HG03571 (cell line): ENCODE measurements around the gene MAD1L1.
"Not testable (repeated sequence)": the region's sequence is repeated elsewhere in the genome, so short reads cannot be mapped to it uniquely, and the experiment has no call there.

Source experiments
- ATAC-seq: cut with Tn5 transposase; IDR thresholded peaks from one replicate; pipeline ENCODE4 v1.9.1; 2021; ENCODE audit not compliant: unreplicated experiment

MAD1L1 gene

DNA sequence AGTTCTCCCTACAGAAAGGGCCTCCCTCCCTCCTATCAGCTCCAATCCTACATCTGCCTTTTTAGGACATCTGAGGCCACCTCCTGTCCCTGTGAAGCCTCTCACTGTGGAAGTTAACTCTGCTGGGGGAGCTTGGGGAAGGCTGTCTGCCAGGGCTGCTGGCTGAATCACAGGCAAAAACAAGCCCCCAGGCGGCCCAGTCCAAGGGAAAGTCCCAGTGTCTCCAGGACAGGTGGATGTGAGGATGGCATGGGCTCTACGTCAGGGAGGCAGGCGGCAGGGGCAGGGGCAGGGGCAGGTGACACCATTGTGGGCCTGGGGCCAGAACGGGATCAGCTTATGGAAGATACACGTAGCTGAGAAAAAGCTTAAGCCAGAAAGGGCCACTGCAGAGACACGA is 240.2 kb downstream of the MAD1L1 start:
- no peak for ATAC-seq

DNA sequence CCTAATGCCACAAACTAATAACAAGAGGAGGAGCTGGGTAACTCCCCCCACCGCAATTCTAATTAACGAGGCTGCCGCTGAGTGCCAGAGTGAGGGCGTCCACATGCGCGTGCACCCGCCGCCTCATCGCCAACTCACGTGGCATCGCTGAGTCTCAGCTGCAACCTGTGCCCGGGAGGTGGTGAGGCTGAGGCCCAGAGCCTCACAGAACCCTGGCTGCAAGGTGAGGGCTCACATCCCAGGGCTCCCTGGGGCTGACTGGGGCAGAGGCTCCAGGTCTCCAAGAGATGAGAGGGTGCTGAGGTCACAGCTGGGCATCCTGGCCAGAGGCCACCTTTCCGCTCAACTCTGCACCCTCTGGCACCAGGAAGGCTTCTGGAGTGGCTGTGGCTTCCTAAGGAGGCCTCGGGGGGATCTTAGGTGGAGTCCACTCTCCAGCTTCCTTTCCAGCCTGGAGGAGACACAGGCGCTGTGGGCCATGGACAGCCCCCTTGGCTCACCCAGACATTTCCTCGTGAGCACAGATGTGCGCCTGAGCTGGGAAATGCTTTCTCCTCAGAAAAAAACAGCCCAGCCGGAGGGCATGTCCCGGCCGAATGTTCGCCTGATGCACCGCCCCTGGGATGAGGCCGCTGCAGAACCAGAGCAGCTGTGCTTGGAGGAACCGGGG is 242.6 kb downstream of the MAD1L1 start:
- no peak for ATAC-seq

DNA sequence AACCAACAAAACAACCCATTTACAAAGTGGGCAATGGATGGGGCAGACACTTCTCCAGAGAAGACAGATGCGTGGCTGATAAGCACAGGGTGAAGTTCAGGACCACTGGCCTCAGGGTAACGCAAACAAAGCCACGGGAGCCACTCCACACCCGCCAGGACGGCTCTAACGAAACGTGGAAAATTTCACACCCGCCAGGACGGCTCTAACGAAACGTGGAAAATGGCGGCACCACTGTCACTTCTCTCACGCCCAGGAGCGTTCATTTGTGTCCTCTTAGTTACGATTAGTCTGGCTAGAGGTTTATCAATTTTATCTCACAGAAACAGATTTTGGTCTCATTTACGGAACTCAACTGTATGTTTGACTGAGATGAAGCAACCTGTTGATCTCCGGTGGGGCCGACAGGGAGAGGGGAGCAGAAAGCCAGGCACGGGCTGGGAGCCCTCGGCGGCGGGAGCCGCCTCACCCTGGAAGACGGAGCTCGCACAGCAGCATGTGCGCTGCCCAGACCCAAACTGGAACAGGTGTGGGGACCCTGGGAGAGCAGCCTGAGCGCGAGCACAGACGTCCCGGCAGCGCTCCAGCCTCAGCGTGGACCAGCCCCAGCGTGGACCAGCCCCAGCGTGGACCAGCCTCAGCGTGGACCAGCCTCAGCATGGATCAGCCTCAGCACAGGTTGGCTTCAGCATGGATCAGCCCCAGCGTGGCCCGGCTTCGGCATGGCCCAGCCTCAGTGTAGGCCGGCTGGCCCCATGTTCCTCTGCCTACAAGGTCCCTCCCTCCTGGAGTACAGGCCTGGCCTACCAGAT is 243.5 kb downstream of the MAD1L1 start:
- ATAC-seq, result no peak

DNA sequence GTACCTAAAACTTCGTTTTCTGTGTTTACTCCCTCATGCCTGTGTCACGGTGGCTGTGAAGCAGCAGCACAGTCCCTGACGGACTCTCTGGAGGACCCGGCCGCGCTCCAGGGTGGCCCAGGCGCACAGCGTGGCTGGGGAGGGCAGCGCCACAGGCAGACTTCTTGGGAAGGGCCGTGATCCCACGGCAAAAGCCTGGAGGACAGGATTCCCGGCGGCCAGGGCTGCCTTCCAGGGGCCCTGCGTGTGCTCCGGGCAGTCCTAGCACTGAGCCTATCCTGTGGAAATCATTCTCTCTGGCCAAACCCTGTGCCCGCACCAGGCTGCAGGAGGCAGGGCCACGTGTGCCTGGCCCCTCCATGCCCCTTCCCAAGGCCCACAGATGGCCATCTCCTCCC is 244.2 kb downstream of the MAD1L1 start:
- ATAC-seq, result no peak

DNA sequence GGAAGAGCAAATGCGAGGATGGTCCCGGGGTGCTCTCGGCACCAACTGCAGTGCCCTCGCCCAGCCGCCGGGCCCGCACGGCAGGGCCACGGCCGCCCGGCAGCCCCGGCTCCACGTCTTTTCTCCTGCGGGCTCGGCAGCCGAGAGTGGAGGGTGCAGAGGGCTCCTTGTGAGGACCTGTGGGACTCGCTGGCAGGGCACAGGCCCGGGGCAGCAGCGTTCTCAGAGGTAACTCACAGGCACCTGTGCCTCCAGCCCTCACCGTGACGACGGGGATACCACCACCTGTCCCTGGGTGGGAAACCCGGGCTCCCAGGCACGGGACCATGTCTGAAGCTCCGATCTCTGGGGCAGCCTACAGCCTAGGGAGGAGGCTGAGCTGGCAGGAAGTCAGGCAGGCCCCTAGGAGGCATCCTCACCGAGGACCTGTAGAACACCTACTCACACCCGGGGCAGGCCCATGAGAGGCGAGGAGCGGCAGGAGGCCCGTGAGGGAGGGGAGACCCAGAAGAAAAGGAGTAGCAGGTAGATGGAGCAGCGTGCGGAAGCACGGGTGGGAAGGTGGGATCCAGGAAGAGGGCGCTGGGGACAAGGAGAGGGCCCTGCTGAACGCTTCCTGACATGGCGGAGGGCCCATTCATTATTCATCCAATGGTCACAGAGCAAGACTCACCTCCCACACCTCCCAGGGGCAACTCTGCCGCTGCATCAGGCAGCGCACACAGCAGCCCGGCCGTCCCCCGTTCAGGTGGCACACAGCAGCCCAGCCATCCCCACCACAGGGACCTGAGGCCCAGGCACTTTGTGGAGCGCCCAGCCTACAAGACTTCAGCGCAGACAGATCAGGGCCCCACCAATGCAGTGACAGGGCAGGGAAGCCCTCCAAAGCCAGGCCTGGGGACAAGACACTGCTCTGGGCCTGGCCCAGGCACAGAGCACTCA is 244.9 kb downstream of the MAD1L1 start:
- no peak for ATAC-seq

DNA sequence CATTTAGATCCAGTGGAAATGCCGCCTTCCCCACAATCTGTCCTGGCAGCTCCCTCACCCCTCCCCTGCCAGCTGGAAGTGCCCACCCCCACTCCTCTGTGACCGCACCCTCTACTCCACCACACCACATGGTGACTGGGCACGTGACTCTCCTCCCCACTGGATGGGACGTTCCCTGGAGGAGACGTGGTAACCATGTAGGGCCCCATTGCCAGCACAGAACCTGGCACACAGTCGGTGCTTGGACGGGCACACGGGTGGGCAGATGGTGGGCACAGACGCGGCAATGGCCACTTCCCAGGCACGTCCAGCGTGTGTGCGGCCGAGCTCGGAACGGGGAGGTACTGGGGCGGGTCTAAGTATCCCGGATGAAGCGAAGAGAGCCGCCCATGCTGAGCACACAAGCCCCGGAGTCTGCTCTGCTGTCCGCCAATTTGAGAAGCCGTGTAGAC is 245.6 kb downstream of the MAD1L1 start:
- ATAC-seq, result no peak

DNA sequence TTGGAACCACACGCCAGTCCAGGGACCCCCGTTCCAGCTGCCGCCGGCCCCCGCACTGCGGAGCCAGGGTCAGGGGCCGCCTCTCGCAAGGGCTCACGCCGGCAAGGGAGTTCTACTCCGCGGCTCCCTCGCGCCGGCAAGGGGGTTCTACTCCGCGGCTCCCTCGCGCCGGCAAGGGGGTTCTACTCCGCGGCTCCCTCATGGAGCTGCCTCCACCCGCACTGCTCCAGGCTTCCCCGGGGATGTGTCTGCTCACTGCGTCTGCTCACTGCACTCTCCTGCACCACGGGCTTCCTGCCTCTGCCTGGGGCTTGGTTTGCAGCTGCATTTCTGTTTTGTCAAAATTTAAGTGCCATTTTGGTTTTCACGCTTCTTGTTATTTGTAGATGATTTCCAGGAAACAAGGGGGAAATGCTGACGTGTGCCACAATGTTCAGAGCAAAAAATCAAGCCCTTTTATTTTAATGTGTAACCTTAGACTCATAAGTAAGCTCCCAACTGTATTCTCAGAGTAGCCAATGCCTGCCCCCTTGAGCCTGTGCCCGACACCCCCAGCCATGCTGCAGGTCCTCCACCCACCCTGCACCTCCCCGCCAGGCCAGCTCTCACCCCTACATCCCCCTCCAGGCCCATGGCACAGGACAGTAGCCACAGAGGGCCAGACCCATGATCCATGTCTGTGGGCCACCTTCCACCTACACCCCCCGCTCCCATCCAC is 246.2 kb downstream of the MAD1L1 start:
- no peak for ATAC-seq

DNA sequence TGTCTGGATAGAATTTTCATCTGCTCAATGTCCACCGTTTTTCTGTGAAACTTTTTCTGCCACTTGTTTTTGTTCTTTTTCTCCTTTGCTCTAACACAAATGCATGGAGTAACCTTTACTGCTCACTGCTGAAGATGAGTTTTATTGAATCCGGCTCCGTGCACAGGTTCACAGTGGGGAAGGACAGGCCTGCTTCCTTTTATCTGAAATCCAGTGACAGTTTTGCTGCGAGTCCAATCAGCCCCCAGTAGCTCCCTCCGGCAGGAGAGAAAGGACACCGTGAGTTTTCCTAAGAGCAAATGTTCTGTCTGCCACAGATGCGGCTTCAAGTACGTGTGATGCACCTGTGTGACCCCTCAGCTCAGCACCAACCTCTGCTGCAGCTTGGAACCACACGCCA is 246.8 kb downstream of the MAD1L1 start:
- no peak for ATAC-seq

DNA sequence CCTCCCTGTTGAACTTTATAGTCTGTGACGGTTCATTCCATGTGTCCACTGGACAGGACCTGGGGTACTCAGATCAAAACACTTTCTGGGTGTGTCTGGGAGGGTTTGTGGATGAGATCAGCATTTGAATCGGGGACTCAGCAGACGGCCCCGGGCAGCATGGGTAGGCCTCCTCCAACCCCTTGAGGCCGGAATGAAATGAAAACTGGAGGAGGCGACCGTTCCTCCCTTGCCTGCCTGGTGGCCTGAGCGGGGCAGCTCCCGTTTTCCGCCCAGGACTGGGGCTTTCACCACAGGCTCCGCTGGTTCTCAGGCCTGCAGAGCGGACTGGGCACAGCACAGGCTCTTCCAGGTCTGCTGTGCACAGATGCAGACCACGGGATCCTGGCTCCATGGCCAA is 247.7 kb downstream of the MAD1L1 start:
- ATAC-seq, result no peak

DNA sequence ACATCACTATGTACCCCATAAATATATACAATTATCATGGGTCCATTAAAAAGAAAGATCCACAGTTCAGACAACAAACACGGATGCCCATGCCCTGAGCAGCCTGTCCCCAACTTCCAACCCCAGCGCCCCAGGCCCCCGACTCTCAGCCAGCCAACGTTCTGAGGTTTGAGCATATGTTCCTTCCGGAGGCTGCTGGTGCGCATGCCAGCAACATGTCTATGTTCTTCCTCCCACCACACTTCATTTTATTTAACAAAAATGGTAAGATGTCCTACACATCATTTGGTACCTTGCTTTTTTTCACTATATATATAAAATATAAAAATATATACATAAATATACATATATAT is 250.9 kb downstream of the MAD1L1 start:
- ATAC-seq, result no peak

DNA sequence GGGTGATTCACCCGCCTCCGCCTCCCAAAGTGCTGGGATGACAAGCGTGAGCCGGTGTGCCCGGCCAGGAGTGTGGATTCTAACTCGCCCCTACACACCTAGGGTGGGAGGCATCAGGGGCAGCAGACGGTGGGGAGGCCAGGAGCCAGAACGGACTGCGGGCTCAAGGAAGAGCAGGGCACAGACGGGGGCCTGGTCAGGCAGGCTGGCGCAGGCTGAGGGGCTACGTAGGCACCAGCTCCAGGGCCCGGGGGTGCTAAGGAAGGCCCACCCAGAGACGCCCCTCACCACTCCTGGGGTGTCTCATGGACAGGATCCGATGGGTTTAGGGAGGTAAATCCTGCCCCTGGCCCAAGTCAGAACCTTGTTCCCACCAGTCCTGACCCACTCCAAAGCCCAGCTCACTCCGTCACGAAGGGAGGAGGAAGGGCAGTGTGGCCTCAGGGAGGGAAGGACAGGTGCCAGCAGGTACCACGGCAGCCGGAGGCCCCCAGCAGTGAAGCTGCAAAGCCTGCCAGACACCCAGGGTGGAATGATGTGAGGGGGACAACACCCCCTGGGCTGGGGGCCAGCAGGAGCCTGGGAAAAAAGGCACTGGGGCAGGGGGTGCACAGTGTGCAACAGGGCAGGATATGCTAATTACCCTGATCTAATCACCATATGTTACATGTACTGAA is 251.4 kb downstream of the MAD1L1 start:
- ATAC-seq, result no peak

DNA sequence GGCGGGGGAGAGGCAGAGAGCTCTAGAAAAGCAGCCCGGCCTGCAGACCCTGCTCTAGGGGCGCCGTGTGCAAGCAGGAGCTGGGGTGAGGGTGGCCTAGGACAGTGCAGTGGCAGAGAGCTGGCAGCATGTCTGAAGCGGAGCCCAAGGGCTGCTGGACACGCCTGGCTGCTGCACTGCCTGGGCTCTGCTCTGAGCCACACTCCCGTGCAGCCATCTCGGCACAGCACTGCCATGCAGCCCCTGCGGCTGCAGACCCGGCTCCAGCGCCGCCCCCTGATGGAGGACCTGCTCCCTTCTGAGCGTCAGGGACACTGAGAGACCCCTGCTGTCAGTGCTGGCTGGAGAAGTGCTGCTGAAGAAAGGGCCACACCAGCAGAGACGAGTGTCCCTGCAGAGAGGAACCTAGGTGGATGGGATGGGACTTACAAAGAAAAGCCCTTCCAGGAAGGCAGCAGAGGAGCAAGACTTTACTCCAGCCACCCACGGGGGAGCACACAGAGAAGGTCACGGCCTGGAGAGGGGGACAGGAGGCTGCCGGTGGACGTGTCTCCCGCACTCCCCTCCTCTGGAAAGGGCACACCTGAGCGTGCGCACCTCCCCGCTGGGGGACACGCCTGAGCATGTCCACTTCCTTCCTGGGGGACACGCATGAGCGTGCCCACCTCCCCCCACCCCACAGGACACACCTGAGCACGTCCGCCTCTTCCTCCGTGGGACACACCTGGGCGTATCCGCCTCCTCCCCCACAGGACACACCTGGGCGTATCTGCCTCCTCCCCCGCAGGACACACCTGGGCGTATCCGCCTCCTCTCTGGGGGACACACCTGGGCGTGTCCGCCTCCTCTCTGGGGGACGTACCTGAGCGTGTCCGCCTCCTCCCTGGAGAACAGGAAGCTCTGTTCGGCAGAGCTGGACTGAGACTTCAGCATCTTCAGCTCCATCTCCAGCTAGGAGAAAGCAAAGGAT is 252.9 kb downstream of the MAD1L1 start:
- ATAC-seq, result no peak

DNA sequence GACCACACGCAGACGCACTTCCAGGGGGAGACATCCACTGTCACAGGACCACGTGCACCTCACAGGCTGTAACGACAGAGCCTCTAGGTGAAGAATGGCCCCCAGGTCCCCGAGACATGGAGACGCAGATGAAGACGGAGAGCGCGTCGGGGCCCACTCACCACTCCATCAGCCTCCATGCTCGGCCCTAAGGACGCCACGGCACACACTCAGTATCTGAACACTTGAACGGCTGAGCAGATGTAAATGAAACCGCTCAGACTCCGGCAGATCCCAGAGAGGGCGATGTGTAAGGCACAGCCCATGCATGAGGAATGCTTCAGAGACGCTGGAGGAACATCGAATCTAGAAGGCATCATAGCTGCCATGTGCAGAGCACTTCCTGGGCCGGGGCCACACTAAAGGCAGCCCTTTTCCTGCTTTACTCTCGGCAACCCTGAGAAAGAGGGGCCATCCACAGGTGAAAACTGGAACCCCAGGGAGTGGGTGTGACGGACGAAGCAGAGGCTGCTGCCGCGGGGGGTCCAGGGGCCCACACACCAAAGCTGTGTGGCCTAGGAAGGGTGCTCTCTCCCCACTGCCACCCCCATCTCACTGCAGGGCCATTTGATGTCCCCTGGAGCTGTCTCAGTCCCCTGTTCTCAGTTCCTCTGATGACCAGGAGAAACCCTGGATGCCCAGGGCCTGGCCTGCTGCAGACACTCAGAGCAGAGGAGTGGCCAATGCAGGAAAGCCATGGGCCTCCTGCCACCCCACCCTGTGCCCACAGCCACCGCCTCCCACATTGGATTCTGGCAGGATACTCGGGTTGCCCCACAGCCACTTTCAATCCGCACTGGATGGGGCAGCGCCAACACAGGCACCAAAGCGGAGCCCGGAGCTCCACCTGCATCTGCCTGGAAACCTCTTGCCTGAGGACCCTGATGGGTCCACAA is 253.8 kb downstream of the MAD1L1 start:
- ATAC-seq, result no peak

DNA sequence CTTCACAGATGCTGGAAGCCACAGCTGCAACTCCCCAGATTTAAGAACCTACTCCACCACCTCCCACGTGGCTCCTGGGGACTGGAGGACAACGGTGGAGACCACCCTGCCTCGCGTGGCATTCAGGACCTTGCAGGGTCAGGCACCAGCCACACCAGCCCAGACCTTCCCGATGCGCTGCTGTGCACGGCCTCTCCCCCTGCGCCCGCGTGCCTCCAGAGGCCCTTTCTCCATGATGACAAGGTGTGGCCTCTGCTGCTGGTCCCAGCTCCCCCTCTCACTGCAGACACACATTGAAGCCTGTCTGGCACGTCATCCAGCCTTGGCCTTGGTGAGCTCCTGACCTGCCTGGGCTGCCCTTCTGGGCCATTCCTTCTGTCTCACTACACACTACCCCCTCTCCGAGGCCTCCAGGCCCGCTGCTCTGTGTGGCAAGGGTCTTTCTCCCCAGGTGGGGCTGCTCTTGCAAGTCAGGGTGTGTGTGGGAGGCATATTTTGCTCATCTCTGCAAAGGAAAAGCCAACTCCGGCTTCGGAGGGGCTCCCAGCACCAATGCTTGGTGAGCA is 254.8 kb downstream of the MAD1L1 start:
- no peak for ATAC-seq

DNA sequence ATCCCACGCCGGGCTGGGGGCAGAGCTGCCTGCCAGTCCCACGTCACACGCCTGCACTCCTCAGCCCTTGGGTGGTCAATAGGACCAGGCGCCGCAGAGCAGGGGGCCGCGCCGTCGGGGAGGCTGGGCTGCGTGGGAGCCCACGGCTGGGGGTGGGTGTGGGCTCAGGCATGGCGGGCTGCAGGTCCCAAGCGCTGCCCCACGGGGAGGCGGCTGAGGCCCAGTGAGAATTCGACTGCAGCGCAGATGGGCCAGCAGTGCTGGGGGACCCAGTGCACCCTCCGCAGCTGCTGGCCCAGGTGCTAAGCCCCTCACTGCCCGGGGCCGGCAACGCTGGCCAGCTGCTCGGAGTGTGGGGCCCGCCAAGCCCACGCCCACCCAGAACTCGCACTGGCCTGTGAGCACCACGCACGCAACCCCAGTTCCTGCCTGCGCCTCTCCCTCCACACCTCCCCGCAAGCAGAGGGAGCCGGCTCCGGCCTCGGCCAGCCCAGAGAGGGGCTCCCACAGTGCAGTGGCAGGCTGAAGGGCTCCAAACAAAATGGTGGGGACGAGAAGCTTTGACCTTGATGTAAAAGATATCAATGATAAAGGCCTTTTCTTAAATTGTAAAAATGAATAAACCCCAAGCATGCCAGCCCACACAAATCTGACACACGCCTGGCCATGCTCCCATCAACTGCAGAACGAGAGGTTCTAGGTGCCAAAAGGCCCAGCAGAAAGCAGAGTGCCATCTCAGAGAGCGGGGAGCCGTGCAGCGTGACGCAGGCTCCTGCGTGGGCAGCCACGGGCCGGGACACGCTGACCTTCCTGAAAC is 255.5 kb downstream of the MAD1L1 start:
- no peak for ATAC-seq

DNA sequence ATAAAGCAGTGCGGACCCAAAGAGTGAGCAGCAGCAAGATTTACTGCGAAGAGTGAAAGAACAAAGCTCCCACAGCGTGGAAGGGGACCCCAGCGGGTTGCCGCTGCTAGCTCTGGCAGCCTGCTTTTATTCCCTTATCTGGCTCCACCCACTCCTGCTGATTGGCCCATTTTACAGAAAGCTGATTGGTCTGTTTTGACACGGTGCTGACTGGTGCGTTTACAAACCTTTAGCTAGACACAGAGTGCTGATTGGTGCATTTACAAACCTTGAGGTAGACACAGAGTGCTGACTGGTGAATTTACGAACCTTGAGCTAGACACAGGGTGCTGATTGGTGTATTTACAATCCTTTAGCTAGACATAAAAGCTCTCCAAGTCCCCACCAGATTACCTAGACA is 256.2 kb downstream of the MAD1L1 start:
- not testable (repeated sequence) for ATAC-seq

DNA sequence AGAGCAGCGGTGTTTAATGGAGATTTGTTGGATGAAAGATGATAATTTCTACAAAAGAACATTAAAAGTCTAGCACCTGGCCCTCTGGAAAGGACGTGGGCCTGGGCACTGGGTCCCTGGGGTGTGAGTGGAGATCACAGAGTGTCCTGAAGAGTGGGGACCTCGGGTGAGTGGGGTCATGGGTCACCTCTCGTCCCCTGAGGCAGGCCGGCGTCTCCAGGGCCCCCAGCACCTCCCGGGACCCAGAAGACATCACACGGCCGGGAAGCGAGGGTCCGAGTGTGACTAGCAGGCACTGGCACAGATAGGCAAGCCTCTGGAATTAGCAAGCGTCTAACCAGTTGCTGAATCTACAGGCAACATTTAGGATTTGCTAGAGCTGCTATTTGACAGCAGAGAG is 257.2 kb downstream of the MAD1L1 start:
- ATAC-seq, result no peak
